SK-N-SH treated with all-trans-retinoic acid at 6 μM for 48 hours (cell line): ENCODE measurements around the gene USF2.
"Not testable (repeated sequence)": the region's sequence is repeated elsewhere in the genome, so short reads cannot be mapped to it uniquely, and the experiment has no call there.

Experiments used
- ATAC-seq: fragments of 200-7000 bp; cut with Tn5 transposase; 3 replicates; pipeline ENCODE4 v1.9.1; 2020; ENCODE audit warnings: mild to moderate bottlenecking, moderate library complexity
- ARNTL ChIP-seq: fragments of 450-650 bp; formaldehyde crosslinking; IDR thresholded peaks from 2 replicates; pipeline ENCODE4 v1.5.0; 2020; ENCODE audit warnings: low read depth, mild to moderate bottlenecking, moderate library complexity, borderline replicate concordance
- BACH2 ChIP-seq: fragments of 250-450 bp; sonication (Bioruptor Pico); IDR thresholded peaks from 2 replicates; pipeline ENCODE4 v1.9.0; 2021; ENCODE audit warnings: mild to moderate bottlenecking, borderline replicate concordance
- CSDC2 ChIP-seq: fragments of 250-450 bp; sonication (Bioruptor Pico); IDR thresholded peaks from 2 replicates; pipeline ENCODE4 v1.5.0; 2020; ENCODE audit warnings: mild to moderate bottlenecking, moderate library complexity
- ESRRG ChIP-seq: fragments of 250-450 bp; sonication (Bioruptor Pico); IDR thresholded peaks from 2 replicates; pipeline ENCODE4 v1.6.1; 2021; ENCODE audit warnings: mild to moderate bottlenecking
- GLIS3 ChIP-seq: fragments of 250-450 bp; sonication (Bioruptor Pico); IDR thresholded peaks from 2 replicates; pipeline ENCODE4 v1.5.0; 2020; ENCODE audit warnings: mild to moderate bottlenecking, moderate library complexity
- ISL1 ChIP-seq: fragments of 250-450 bp; sonication (Bioruptor Pico); IDR thresholded peaks from 2 replicates; pipeline ENCODE4 v2.1.2; 2022; ENCODE audit warnings: mild to moderate bottlenecking, moderate library complexity
- OSR1 ChIP-seq: fragments of 250-450 bp; sonication (Bioruptor Pico); IDR thresholded peaks from 2 replicates; pipeline ENCODE4 v1.8.0; 2022; ENCODE audit warnings: moderate library complexity, mild to moderate bottlenecking, inconsistent platforms
- PPARA ChIP-seq: fragments of 250-450 bp; sonication (Bioruptor Pico); IDR thresholded peaks from 2 replicates; pipeline ENCODE4 v1.5.0; 2020; ENCODE audit warnings: mild to moderate bottlenecking, borderline replicate concordance
- RARB ChIP-seq: fragments of 250-450 bp; sonication (Bioruptor Pico); IDR thresholded peaks from 2 replicates; pipeline ENCODE4 v1.8.0; 2021; ENCODE audit warnings: mild to moderate bottlenecking, moderate library complexity
- SNAI2 ChIP-seq: fragments of 250-450 bp; sonication (Bioruptor Pico); IDR thresholded peaks from 2 replicates; pipeline ENCODE4 v1.5.0; 2020; ENCODE audit warnings: mild to moderate bottlenecking, moderate library complexity
- TCF4 ChIP-seq: fragments of 250-450 bp; sonication (Bioruptor Pico); IDR thresholded peaks from 2 replicates; pipeline ENCODE4 v1.8.0; 2021; ENCODE audit warnings: mild to moderate bottlenecking, moderate library complexity, borderline replicate concordance
- TOX ChIP-seq: fragments of 250-450 bp; sonication (Bioruptor Pico); IDR thresholded peaks from 2 replicates; pipeline ENCODE4 v1.8.0; 2021; ENCODE audit warnings: mild to moderate bottlenecking, moderate library complexity, borderline replicate concordance
- ZC3H10 ChIP-seq: fragments of 250-450 bp; sonication (Bioruptor Pico); IDR thresholded peaks from 2 replicates; pipeline ENCODE4 v1.5.1; 2021; ENCODE audit warnings: mild to moderate bottlenecking, moderate library complexity
- ZFP3 ChIP-seq: fragments of 250-450 bp; sonication (Bioruptor Pico); IDR thresholded peaks from 2 replicates; pipeline ENCODE4 v1.5.0; 2020; ENCODE audit warnings: mild to moderate bottlenecking, moderate library complexity
- ZFP30 ChIP-seq: fragments of 450-650 bp; formaldehyde crosslinking; IDR thresholded peaks from 2 replicates; pipeline ENCODE4 v1.5.0; 2022; ENCODE audit warnings: mild to moderate bottlenecking, moderate library complexity
- ZNF565 ChIP-seq: fragments of 450-650 bp; formaldehyde crosslinking; conservative IDR thresholded peaks from 2 replicates; pipeline ENCODE4 v1.5.0; 2020; ENCODE audit warnings: low read depth, mild to moderate bottlenecking, moderate library complexity
- ZNF70 ChIP-seq: fragments of 450-650 bp; formaldehyde crosslinking; IDR thresholded peaks from 2 replicates; pipeline ENCODE4 v1.5.0; 2020; ENCODE audit warnings: mild to moderate bottlenecking, moderate library complexity
- ZNF8 ChIP-seq: fragments of 450-650 bp; formaldehyde crosslinking; IDR thresholded peaks from 2 replicates; pipeline ENCODE4 v1.5.0; 2020; ENCODE audit warnings: mild to moderate bottlenecking, moderate library complexity
- TF ChIP-seq, protein P1 (sequence below): fragments of 250-450 bp; sonication (Bioruptor Pico); IDR thresholded peaks from 2 replicates; pipeline ENCODE4 v1.5.1; 2020; ENCODE audit warnings: low read depth, mild to moderate bottlenecking, moderate library complexity
- TF ChIP-seq, protein P2 (sequence below): fragments of 250-450 bp; sonication (Bioruptor Pico); IDR thresholded peaks from 2 replicates; pipeline ENCODE4 v1.8.0; 2021; ENCODE audit warnings: low read depth, mild to moderate bottlenecking, moderate library complexity, borderline replicate concordance
- TF ChIP-seq, protein P3 (sequence below): fragments of 250-450 bp; sonication (Bioruptor Pico); IDR thresholded peaks from 2 replicates; pipeline ENCODE4 v1.5.0; 2020; ENCODE audit warnings: mild to moderate bottlenecking, moderate library complexity
- TF ChIP-seq, protein P4 (sequence below): fragments of 250-450 bp; sonication (Bioruptor Pico); IDR thresholded peaks from 2 replicates; pipeline ENCODE4 v1.5.1; 2021; ENCODE audit warnings: mild to moderate bottlenecking, moderate library complexity
- TF ChIP-seq, protein P5 (sequence below): fragments of 250-450 bp; sonication (Bioruptor Pico); IDR thresholded peaks from 2 replicates; pipeline ENCODE4 v1.8.0; 2020; ENCODE audit warnings: mild to moderate bottlenecking, moderate library complexity, borderline replicate concordance

USF2 gene

DNA sequence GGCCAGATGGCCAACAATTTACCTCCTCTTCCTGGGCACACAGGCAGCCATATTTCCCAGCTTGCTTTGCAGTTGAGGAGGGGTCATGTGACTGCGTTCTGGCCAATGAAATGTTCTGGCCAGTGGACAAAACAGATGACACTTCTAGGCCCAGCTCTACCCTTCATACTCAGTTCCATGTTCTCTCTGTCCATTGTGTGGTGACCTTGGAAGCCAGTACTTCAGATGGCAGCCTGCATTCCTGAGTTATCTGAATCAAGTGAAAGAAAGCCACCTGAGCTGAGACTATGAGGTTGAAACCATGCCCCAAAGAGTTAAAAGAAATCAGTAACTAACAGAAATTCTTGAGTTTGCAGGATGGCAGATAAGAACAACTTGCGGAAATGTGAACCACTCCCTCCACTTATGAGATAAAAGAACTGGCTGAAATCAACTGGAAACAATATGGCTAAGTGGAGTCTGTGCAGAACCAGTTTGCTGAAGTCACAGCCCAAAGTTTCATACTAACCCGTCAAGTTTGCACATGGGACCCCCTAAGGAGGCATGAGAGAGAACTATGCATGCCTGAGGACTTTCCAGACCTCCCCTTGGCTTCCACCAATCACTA is 48.3 kb upstream of the USF2 start:
- TF ChIP-seq TOX (CRISPR knock-in tag) (no peak), GLIS3 (CRISPR knock-in tag) (no peak), OSR1 (CRISPR knock-in tag) (no peak), ZNF8 (CRISPR knock-in tag) (no peak), ZNF70 (no peak), SNAI2 (CRISPR knock-in tag) (no peak), ZNF565 (CRISPR knock-in tag) (no peak), ZC3H10 (CRISPR knock-in tag) (no peak), CSDC2 (CRISPR knock-in tag) (no peak), ZFP3 (no peak), ISL1 (CRISPR knock-in tag) (no peak), PPARA (CRISPR knock-in tag) (no peak), ESRRG (CRISPR knock-in tag) (no peak), TCF4 (CRISPR knock-in tag) (no peak)
- TF ChIP-seq, protein P1, sequence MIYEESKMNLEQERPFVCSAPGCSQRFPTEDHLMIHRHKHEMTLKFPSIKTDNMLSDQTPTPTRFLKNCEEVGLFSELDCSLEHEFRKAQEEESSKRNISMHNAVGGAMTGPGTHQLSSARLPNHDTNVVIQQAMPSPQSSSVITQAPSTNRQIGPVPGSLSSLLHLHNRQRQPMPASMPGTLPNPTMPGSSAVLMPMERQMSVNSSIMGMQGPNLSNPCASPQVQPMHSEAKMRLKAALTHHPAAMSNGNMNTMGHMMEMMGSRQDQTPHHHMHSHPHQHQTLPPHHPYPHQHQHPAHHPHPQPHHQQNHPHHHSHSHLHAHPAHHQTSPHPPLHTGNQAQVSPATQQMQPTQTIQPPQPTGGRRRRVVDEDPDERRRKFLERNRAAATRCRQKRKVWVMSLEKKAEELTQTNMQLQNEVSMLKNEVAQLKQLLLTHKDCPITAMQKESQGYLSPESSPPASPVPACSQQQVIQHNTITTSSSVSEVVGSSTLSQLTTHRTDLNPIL (CRISPR knock-in tag), result no peak
- TF ChIP-seq, protein P2, sequence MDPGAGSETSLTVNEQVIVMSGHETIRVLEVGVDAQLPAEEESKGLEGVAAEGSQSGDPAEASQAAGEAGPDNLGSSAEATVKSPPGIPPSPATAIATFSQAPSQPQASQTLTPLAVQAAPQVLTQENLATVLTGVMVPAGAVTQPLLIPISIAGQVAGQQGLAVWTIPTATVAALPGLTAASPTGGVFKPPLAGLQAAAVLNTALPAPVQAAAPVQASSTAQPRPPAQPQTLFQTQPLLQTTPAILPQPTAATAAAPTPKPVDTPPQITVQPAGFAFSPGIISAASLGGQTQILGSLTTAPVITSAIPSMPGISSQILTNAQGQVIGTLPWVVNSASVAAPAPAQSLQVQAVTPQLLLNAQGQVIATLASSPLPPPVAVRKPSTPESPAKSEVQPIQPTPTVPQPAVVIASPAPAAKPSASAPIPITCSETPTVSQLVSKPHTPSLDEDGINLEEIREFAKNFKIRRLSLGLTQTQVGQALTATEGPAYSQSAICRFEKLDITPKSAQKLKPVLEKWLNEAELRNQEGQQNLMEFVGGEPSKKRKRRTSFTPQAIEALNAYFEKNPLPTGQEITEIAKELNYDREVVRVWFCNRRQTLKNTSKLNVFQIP (CRISPR knock-in tag), result no peak
- TF ChIP-seq, protein P3, sequence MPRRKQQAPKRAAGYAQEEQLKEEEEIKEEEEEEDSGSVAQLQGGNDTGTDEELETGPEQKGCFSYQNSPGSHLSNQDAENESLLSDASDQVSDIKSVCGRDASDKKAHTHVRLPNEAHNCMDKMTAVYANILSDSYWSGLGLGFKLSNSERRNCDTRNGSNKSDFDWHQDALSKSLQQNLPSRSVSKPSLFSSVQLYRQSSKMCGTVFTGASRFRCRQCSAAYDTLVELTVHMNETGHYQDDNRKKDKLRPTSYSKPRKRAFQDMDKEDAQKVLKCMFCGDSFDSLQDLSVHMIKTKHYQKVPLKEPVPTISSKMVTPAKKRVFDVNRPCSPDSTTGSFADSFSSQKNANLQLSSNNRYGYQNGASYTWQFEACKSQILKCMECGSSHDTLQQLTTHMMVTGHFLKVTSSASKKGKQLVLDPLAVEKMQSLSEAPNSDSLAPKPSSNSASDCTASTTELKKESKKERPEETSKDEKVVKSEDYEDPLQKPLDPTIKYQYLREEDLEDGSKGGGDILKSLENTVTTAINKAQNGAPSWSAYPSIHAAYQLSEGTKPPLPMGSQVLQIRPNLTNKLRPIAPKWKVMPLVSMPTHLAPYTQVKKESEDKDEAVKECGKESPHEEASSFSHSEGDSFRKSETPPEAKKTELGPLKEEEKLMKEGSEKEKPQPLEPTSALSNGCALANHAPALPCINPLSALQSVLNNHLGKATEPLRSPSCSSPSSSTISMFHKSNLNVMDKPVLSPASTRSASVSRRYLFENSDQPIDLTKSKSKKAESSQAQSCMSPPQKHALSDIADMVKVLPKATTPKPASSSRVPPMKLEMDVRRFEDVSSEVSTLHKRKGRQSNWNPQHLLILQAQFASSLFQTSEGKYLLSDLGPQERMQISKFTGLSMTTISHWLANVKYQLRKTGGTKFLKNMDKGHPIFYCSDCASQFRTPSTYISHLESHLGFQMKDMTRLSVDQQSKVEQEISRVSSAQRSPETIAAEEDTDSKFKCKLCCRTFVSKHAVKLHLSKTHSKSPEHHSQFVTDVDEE, result no peak
- TF ChIP-seq, all 23 proteins: peak for 0
- ATAC-seq, result no peak

DNA sequence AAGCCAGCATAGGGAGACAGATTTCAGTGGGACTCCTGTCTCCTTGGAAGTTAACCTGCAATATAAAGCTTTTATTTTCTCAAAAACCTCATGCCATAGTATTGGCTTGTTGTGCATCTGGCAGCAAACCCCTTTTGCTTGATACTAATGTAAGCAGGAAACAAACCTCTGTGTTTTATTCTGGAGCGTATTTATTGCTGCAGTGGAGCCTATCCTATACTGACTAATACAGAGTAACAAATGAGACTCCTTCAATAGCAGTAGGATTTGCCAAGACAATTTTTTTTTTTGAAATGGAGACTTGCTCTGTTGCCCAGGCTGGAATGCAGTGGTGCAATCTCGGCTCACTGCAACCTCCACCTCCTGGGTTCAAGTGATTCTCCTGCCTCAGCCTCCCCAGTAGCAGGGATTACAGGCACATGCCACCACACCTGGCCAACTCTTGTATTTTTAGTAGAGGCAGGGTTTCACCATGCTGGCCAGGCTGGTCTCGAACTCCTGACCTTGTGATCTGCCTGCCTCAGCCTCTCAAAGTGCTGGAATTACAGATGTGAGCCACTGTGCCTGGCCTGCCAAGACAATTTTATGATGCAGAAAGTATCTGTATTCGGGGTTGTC is 47.7 kb upstream of the USF2 start:
- ATAC-seq, result not testable (repeated sequence)

DNA sequence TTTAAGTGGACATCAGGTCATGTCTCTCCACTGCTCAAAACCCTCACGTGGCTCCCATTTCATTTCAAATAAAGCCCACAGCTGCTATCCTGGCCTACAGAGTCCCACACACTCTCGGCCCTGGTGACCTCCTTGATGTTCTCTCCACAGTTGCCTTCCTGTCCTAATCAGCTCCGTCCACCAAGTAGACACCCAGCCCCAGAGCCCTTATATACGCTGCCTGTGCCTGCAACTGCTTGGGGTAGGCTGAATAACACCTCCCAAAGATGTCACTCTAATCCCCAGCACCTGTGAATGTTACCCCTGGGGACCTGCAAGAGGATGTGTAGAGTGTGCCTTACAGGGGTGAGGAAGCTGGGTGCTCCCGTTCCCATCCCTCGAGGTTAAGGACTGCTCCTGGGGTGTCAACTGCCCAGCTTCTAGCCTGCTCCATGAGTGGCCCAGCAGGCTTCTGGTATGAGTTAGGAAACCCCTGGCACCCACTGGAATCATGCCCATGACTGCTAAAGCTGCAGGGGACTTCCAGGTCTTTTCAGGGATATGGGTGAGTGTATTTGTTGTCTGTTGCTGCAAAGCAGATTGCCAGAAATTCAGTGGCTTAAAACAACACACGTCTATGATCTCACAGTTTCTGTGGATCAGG is 46.3 kb upstream of the USF2 start:
- ATAC-seq, result no peak
- TF ChIP-seq, protein P4, sequence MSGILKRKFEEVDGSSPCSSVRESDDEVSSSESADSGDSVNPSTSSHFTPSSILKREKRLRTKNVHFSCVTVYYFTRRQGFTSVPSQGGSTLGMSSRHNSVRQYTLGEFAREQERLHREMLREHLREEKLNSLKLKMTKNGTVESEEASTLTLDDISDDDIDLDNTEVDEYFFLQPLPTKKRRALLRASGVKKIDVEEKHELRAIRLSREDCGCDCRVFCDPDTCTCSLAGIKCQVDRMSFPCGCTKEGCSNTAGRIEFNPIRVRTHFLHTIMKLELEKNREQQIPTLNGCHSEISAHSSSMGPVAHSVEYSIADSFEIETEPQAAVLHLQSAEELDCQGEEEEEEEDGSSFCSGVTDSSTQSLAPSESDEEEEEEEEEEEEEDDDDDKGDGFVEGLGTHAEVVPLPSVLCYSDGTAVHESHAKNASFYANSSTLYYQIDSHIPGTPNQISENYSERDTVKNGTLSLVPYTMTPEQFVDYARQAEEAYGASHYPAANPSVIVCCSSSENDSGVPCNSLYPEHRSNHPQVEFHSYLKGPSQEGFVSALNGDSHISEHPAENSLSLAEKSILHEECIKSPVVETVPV (CRISPR knock-in tag), result no peak
- TF ChIP-seq ARNTL (CRISPR knock-in tag) (no peak), ZNF8 (CRISPR knock-in tag) (no peak), BACH2 (CRISPR knock-in tag) (no peak), CSDC2 (CRISPR knock-in tag) (no peak), OSR1 (CRISPR knock-in tag) (no peak), ZC3H10 (CRISPR knock-in tag) (no peak), PPARA (CRISPR knock-in tag) (no peak), GLIS3 (CRISPR knock-in tag) (no peak), ISL1 (CRISPR knock-in tag) (no peak), ESRRG (CRISPR knock-in tag) (no peak), RARB (CRISPR knock-in tag) (no peak), ZNF70 (no peak), ZFP30 (CRISPR knock-in tag) (no peak), TOX (CRISPR knock-in tag) (no peak)
- TF ChIP-seq, protein P5, sequence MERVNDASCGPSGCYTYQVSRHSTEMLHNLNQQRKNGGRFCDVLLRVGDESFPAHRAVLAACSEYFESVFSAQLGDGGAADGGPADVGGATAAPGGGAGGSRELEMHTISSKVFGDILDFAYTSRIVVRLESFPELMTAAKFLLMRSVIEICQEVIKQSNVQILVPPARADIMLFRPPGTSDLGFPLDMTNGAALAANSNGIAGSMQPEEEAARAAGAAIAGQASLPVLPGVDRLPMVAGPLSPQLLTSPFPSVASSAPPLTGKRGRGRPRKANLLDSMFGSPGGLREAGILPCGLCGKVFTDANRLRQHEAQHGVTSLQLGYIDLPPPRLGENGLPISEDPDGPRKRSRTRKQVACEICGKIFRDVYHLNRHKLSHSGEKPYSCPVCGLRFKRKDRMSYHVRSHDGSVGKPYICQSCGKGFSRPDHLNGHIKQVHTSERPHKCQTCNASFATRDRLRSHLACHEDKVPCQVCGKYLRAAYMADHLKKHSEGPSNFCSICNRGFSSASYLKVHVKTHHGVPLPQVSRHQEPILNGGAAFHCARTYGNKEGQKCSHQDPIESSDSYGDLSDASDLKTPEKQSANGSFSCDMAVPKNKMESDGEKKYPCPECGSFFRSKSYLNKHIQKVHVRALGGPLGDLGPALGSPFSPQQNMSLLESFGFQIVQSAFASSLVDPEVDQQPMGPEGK (CRISPR knock-in tag), result no peak
- TF ChIP-seq, protein P3, result no peak
- TF ChIP-seq, protein P1 (CRISPR knock-in tag), result no peak
